NCI-H446 treated with DMSO at 0.1 percent for 48 hours (cell line): ENCODE results near the gene PLPPR2.
"Not testable (repeated sequence)": the region's sequence is repeated elsewhere in the genome, so short reads cannot be mapped to it uniquely, and the experiment has no call there.

Experiments
- DNase-seq: peaks from one replicate; lab custom pipeline; 2025; lab: John Stamatoyannopoulos, UW

PLPPR2 gene

GRCh38 chr19:11373166-11373884 lies 18.1 kb downstream of the PLPPR2 start:
- peak; percentile 30 for DNase-seq

- DNase-seq = no peak
Observed at GRCh38 chr19:11373885-11374432, 18.7 kb downstream of the PLPPR2 start.

- peak; percentile 100 for DNase-seq
Observed at GRCh38 chr19:11374433-11375142, 19.4 kb downstream of the PLPPR2 start, which contains the start of gene SWSAP1. Gene SWSAP1 (plus strand): TSS chr19:11374666. CDS start chr19:11374681, 15 bp downstream.

GRCh38 chr19:11375143-11375948 lies 20.1 kb downstream of the PLPPR2 start:
- DNase-seq = peak; percentile 27

GRCh38 chr19:11377237-11377636 lies 22.0 kb downstream of the PLPPR2 start:
- DNase-seq = peak; percentile 12

GRCh38 chr19:11377756-11378155 lies 22.5 kb downstream of the PLPPR2 start:
- DNase-seq = no peak

GRCh38 chr19:11378319-11379189 lies 23.3 kb downstream of the PLPPR2 start:
- no peak for DNase-seq

- not testable (repeated sequence) for DNase-seq
Observed at GRCh38 chr19:11379269-11379845, 24.1 kb downstream of the PLPPR2 start.

- DNase-seq = no peak
Observed at GRCh38 chr19:11379857-11380350, 24.7 kb downstream of the PLPPR2 start.

- DNase-seq = peak; percentile 93
Observed at GRCh38 chr19:11380653-11381537, 25.7 kb downstream of the PLPPR2 start.

GRCh38 chr19:11382898-11383705 lies 27.9 kb downstream of the PLPPR2 start:
- no peak for DNase-seq

- no peak for DNase-seq
Observed at GRCh38 chr19:11383706-11384048, 28.4 kb downstream of the PLPPR2 start.

GRCh38 chr19:11384778-11385129 lies 29.5 kb downstream of the PLPPR2 start:
- DNase-seq = no peak

GRCh38 chr19:11387162-11388034 lies 32.2 kb downstream of the PLPPR2 start:
- no peak for DNase-seq

GRCh38 chr19:11390359-11390758 lies 35.1 kb downstream of the PLPPR2 start:
- DNase-seq = no peak

GRCh38 chr19:11390933-11391680 lies 35.9 kb downstream of the PLPPR2 start:
- DNase-seq = no peak

GRCh38 chr19:11397089-11397610 lies 41.9 kb downstream of the PLPPR2 start:
- no peak for DNase-seq
